Endothelial cell of umbilical vein (primary cell): ENCODE measurements around the gene SHISA6.

Source experiments
- POLR2A ChIP-seq: IDR thresholded peaks from 2 replicates; pipeline ENCODE4 v1.6.1; 2012; ENCODE audit warnings: low read depth, mild to moderate bottlenecking, control low read depth, low read length
- TF ChIP-seq, protein P1 (sequence below), 2 donors: IDR thresholded peaks; 1 replicate in 1 of 2; 2 replicates in 1 of 2; pipeline ENCODE4 v1.5.1; 2011; ENCODE audit warnings: low read length in 2 of 2, mild to moderate bottlenecking in 2 of 2, moderate library complexity in 2 of 2, control low read depth in 1 of 2, inconsistent platforms in 1 of 2, low read depth in 1 of 2; ENCODE audit not compliant: insufficient read depth in 1 of 2; ENCODE audit errors: extremely low read depth in 1 of 2

DNA sequence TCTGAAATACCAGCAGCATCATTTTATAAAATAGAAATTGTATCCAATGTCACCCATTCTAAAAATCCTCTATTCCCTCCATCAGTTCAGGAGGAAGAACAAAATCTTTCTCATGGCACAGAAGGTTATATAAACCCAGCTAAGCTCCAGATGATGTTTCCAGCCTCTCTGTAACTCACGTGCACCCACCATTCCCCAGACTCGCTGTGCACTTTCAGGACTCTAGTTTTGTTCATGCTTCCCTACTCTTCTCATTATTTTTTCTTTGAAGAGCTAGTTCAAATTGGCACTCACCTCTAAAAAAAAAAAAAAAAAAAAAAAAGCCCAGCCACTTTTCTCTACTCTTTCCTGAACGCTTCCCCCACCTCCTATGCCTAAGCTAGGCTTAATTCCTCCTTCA, 36.0 kb upstream of the SHISA6 start:
- TF ChIP-seq, protein P1, sequence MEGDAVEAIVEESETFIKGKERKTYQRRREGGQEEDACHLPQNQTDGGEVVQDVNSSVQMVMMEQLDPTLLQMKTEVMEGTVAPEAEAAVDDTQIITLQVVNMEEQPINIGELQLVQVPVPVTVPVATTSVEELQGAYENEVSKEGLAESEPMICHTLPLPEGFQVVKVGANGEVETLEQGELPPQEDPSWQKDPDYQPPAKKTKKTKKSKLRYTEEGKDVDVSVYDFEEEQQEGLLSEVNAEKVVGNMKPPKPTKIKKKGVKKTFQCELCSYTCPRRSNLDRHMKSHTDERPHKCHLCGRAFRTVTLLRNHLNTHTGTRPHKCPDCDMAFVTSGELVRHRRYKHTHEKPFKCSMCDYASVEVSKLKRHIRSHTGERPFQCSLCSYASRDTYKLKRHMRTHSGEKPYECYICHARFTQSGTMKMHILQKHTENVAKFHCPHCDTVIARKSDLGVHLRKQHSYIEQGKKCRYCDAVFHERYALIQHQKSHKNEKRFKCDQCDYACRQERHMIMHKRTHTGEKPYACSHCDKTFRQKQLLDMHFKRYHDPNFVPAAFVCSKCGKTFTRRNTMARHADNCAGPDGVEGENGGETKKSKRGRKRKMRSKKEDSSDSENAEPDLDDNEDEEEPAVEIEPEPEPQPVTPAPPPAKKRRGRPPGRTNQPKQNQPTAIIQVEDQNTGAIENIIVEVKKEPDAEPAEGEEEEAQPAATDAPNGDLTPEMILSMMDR (IDR thresholded peaks at IDR 0.05; ENCODE audit: extremely low read depth in 1 of 2, insufficient read depth in 1 of 2, low read depth in 1 of 2, low read length in 2 of 2) = no peak
- no peak for TF ChIP-seq POLR2A
